ENCODE data around the gene ZNF839.

The ZNF839 gene

DNA sequence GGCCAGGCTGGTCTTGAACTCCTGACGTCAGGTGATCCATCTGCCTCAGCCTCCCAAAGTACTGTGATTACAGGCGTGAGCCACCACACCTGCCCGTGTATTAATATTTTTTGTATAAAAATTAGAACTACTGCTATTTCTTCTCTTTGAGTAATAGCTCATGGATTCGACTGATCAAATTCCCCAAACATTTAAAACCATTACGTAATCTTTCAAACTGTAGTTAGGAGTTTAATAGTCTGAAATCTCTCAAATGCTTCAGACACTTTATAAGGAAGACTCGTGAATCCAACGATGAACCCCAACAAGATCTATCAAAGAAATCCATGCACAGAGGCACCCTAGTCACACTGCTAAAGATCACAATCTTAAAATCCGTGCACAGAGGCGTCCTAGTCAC is 59.3 kb downstream of the ZNF839 start:
- H3K4me3 ChIP-seq (replicated peaks; ENCODE audit: low read depth, low read length), result no peak overlapping the region
- no peak for TF ChIP-seq CTCF (IDR thresholded peaks at IDR 0.05; ENCODE audit: low read length, missing control alignments)
- no peak for DNase-seq (ENCODE audit: low read depth)

GRCh38 chr14:102387086-102387485 is 67.5 kb downstream of the ZNF839 start:
- no peak overlapping the region for H3K4me3 ChIP-seq (replicated peaks; ENCODE audit: low read depth, low read length)
- DNase-seq (ENCODE audit: low read depth), result no peak
- no peak for TF ChIP-seq CTCF (IDR thresholded peaks at IDR 0.05; ENCODE audit: low read length, missing control alignments)

DNA sequence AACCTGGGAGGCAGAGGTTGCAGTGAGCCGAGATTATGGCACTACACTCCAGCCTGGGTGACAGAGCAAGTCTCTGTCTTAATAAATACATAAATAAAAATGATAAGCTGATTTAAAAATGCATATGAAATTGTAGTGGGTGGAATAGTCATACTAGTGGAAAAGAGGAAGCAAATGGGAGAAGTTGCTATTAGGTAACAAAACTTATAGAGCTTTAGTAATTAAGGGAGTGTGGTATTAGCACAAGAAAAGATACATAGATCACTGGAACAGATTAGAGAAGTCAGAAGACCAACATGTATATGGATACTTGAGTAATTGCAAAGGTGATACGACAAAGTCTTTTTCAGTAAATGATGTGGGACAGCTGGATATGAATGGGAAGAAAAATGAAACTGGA is 69.7 kb downstream of the ZNF839 start:
- no peak overlapping the region for H3K4me3 ChIP-seq (replicated peaks; ENCODE audit: low read depth, low read length)
- no peak for TF ChIP-seq CTCF (IDR thresholded peaks at IDR 0.05; ENCODE audit: low read length, missing control alignments)
- no peak for DNase-seq (ENCODE audit: low read depth)

GRCh38 chr14:102390064-102390855 is 70.7 kb downstream of the ZNF839 start:
- peak; percentile 43 for DNase-seq (ENCODE audit: low read depth)
- TF ChIP-seq CTCF (IDR thresholded peaks at IDR 0.05; ENCODE audit: low read length, missing control alignments), result no peak
- no peak overlapping the region for H3K4me3 ChIP-seq (replicated peaks; ENCODE audit: low read depth, low read length)
